Hindlimb muscle (tissue), 1 donor: ENCODE data around the gene NPAS3. TPM values are rescaled to one million over a fixed set of nuclear protein-coding genes. Genes with fewer than 3 reads are reported as not detected.

ENCODE experiments used
- DNase-seq: peaks from one replicate; pipeline ENCODE4 v3.0.0-alpha.2; 2013
- polyA plus RNA-seq: library from polyadenylated mRNA; unstranded; fragments of 120-200 nt; gene quantifications from one replicate; pipeline ENCODE4 v1.2.1, GENCODE V29; 2013; ENCODE audit not compliant: insufficient read length

Gene NPAS3
- polyA plus RNA-seq, 1 donor: 3.8 TPM

DNA sequence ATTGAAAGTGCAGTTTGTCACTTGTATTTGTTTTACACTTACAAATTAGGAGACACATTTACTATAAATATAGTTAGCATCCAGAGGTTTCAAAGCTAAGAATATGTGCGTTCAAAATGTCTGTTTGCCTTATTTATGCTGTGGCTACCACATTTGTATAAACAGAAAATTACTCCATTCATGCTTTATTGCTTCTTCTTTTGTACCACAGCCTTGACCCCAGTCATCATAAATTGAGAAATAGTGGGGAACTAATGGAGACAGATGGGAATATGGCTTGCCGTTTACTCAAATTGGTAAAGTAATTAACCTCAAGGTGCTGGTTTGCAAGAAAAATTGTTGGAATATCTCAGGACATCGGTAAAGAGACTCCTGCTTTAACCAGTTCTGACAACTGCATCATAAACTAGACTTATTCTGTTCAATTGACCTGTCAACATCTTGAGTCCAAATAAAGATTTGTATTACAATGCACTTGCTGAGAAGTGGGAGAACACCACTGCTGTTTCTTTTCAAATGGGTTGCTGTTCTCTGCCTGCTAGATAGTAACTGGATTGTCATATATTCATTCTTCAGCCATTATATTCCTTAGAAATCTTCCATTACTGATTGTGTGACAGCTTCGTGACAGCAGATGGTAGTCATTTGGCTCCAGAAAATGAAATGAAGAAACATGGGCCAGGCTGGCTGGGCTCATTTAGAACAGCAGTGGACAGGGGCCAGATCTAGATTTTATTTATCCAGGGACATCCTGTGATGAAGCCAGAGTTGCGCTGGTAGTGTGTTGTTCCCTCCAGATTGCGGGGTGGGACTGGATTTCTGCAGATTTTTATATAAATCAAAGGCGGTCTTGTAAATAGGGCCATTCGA lies 657.8 kb downstream of the NPAS3 start:
- DNase-seq: no peak

DNA sequence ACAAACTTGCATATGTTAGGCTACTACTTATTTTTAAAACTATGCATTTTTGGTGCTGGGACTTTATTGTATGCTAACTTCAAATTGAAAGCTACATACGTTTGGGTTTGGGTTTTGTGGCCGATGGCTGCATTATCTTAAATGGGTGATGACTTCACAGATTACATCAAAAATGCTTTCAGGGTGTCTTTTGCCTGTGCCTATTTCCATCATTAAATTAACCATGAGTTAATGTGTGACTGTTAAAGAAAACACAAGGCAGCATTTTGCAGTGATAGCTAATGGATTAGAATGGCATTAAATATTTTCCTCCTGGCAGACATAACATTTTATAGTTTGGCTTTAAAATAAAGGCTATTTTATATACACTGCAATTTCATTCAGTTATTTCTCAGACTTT lies 659.9 kb downstream of the NPAS3 start:
- no peak for DNase-seq

DNA sequence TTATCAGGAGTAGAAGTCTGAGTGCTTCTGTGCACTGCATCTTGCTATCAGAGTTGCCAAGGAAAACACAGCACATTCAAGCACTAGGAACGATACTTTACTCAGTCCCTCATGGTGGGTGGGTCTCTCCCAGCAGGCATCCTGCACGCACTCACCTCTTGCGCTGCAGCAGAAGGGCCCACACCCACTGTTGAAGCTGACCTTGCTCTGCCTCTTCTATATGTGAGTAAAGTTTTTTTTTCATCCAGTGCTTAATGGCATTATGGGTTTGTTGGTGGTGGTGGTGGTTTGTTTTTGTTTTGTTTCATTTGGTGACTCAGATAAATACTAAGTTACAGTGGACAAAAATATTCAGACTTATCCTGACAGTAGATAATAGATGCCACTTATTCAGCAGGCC lies 663.7 kb downstream of the NPAS3 start:
- no peak for DNase-seq

DNA sequence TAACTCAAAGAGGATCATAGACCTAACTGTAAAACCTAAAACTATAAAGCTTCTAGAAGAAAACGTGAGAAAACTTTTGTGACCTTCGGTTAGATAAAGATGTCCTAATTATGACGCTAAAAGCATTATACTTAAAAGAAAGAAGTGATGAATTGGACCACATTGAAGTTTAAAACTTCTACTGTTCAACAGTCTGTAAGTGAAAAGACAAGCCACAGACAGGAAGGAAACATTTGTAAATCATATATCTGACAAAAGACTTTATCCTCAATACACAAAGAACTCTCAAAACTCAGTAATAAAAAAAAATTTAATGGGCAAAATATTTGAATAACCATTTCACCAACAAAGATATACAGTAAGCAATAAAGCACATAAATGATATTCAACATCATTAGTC lies 667.9 kb downstream of the NPAS3 start:
- no peak for DNase-seq

DNA sequence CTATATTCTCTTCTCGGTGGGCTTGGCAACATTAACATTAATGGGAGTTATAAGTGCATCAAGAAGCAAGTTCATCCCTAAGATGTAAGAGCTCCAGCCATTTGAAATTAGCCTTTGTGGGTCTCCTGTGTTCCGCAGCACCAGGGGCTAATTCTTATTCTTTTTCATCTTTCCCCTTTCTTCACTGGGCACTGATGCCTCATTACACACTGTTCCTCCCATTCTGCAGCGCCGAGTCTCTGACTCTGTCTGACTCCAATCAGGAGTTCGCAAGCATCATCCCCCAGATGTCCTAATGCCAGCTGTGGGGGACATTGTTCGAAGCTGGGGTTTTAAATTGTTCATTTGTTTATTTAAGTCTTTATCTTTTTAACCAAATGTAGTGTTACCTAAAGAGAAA lies 670.9 kb downstream of the NPAS3 start:
- no peak for DNase-seq

DNA sequence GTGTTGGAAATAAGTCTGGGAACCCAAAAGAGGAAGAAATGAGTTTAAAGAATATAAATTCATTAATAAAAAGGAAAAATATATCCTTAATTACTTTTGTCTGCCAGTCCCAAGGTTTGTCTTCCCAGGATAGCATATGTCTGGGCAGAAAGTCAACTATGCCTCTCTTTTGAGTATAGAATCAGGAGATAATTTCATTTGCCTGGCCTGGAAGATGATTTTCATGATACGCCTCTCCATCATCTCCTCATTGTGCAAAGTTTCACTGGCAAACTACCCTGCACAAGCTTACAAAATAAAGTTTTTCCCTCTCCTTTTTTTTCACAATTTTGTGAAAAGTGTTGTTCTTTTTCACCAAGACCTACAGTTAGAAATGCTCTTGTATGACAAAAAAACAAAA lies 671.4 kb downstream of the NPAS3 start:
- no peak for DNase-seq

DNA sequence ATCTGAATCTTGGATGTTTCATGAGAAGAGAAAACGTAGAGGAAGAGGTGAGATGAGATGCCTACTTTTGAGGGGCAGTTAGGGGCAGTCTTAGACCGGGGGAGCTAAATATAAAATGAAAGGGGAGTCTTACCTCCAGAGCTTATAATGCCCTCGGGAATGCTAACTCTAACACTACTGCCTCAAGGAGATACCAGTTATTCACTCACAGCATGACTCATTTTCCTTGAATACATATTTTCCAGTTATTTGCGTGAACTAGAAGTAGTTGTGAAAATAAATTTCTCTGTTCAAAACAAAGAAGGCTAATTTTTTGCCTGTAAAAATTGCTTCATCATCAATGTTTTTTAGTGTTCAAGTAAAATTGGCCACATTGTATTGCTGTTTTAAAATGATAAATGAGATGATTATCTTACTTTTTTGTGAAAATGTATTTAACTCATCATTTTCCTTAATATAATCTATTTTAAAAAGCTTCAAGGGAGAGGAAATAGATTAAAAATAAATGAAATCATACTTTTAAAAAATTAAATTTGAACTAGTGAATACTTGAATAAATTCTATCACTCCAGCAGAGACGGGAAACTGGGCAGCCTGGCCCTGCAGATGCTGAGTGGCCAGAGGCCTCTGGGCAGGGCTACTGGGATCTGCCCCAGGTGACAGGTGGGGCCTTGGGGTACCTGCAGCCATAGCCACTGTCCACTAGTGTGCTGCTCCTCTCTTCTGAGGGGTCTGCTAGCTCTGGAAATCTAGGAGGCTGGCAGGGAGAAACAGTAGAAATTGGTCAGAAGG lies 672.9 kb downstream of the NPAS3 start:
- DNase-seq: no peak

DNA sequence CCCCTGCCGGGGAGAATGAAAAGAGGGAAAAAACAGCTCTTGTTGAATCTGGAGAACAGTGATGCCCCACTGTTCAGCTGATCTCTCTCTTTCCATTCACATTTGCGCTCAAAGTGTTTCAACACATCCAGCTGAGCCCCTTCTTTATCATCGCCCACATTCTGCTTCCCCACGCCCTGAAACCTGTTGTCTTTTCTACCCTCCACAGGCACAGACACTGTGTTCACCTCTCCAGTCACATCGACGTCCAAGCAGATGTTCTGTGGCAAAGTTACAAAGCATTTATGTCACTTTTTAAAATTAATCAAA lies 673.5 kb downstream of the NPAS3 start:
- no peak for DNase-seq

DNA sequence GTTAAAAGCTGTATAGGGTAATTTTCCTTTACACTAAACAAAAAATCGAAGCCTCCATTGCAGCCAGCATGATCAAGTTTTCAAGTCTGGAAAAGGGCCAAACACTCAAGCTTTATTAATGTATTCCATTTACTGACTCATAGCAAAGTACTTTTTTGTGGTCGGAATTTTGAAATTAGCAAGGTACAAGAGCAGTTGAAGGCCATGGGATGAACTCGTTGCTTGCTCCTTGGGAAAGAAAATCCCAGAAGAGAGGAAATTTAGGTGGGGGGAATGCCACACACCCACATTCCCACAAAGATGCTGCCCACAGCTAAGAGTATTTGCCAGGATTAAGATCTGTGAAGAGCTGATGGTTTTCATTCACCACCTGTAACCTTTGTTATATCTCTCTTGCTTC lies 678.5 kb downstream of the NPAS3 start:
- no peak for DNase-seq

DNA sequence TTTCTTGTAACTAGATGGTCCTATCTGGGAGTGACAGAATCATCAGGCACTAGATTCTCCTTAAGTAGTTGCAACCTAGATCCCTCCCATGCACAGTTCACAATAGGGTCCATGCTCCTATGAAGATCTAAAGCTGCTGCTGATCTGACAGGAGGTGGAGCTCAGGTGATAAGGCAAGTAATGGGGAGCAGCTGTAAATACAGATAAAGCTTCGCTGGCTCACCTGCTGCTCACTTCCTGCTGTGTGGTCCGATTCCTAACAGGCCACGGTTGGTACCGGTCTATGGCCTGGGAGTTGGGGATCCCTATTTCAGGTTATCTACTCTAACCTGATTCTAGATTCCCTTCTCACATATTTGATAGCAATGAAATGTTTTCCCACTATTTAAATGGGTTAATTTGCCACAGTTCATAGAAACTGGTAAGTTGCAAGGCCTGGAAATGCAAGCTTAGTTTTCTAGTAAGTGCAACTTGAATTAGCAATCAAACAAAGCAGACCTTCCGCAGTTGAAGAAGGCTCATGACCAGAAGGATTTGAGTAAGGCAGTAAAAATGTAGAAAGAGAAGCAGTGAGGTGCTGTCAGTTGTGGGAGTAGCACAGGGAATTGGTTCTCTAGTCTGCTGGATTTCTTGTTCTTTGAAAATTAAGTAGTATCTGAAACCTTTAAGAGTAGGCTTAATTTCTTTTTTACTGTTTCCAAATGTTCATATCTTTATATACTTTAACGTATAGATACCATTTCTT lies 679.9 kb downstream of the NPAS3 start:
- no peak for DNase-seq

DNA sequence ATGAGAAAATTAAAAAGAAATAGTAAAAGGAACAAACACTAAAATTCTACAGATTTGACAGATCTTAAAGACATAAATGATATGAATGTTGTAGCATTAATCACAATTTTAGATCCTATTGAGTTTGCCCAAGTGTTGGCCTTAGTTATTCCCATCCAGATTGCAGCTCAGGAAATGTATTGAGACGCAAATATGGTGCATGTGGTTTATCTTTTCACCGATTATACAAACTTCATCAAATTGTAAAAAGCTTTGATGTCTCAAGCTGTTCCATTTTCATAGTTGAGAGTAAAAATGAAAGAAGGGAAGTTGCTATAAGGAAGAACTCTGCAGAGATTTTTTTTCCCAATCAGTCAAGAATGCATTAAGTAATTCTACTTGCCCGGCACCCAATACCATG lies 683.8 kb downstream of the NPAS3 start:
- DNase-seq: no peak

DNA sequence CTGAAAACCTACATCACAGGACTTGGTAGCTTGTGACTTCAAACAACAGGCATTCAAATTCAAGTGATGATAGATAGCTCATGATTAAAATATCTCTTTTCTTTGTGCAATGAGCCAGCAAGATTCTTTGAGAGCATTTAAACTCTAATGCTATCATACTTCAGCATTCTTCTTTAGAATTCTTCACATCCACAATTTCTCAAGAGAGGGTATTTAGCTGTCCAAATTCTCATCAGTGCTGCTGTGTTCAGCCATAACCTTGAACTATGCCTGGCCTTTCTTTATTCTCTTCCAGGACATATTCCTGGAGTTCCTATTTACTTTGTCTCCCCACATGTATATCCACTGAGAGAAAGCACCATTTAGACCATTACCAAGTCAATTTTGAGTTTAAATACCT lies 691.1 kb downstream of the NPAS3 start:
- DNase-seq: no peak

DNA sequence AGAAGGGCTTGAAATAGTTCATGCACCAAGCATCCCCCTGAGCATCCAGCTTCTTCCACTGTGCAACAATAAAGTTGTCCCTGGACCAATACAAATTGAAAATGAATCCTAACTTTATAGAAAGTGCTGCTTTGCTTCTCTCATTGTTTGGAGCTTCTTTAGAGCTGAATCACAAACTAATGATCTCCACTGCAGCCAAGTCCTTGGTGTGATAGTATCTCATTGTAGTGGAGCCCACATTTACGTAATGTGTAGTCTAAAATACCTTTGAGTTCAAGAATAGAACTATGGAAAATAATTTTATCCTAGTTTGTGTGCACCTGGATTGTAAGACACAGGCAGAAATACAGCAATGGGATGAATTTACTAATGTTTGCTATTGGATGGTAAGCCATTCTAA lies 692.3 kb downstream of the NPAS3 start:
- DNase-seq: no peak

DNA sequence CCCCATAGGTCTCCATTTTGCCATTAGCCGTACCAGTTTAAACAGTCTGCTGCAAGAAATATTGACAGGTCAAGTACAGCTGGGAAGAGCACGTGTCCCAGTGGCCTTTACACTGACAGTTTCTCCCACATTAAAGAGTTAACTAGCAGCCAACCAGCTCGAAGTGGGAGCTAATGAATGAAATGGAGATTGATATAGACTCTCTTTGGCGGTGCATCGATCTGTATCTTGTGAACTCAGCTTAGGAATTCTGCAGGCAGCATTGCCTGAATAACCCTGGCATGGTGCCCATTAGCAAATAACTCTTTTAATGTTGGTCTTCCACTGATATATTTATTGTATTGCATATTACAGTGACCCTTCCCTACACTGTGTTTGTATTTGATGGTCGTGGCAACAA lies 692.8 kb downstream of the NPAS3 start:
- no peak for DNase-seq

DNA sequence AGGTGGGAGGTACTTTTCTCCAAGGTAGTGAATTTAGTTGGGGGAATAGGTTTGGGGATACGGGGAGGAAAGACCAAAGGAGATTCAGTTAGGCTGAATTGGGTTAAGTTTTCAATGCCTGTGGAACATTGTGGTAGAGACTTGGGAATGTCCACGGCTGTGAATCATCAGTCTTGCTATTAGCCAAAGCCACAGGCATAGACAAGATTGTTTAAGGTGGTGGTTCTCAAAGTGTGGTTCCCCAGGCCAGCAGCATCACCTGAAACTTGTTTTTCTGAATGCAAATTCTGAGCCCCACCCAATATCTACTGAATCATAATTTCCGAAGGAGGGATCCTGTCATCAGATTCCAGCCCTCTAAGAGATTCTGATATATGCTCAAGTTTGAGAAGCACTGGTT lies 696.0 kb downstream of the NPAS3 start:
- DNase-seq: no peak

DNA sequence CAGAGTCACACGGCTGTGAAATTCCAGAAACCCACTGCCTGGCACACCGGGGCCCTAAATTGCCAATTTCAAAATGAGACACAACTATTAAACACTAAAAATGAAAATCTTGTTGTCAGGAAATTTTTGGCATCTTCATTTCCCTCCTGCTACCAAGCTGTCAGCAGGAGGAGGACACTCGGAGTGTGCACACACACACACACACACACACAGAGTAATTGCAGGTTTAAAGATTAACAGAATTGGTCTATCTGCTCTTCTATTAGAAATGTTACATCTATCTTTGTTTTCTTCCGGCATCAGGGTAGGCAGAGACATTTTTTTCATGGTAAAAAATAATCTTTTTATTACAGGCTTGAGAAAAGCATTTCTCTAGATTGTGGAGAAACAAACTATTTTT lies 698.0 kb downstream of the NPAS3 start:
- DNase-seq: no peak

DNA sequence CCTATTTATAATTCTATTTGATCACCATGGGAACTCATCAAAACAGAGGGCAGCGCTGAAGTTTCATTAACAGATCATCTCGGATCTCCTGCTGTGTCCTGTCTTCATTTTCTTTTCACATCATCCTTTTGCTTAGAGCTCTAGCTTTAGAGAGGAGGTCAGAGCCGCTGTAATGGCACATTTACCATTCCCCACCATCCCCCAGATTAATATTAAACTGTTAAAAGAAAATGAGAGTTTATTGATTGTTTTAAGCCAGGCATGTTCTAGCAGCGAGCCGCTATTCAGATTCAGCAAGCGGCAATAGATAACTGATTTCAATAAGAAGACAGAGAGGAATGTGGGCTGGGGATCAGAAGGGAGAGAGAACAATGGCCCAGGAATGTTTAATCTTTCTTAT lies 703.4 kb downstream of the NPAS3 start:
- DNase-seq: no peak

DNA sequence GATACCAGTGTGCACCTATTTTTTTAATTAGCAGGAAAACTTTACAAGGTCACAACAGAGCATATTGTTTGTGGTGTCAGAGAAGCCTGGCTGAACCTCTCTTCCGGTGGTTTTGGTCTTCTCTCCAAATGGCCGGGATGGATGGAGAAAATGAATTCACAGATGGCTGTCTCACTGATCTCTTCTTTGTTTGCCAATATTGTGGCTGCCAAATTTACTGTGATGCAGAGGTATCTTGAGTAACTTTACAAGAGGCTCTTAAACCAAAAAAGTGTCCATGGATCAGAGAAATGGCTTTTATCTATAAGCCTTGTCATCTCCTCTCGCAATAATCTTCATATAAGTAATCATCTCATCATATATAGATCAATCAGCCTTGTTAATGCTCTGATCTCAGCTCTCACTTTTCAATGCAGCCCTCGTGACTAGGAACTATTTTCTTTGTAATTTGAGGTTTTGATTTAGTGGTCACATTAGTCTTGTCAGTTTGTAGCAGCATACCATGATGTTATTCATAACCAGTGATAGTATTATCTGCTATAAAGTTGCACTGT lies 704.1 kb downstream of the NPAS3 start:
- DNase-seq: peak; percentile 19

DNA sequence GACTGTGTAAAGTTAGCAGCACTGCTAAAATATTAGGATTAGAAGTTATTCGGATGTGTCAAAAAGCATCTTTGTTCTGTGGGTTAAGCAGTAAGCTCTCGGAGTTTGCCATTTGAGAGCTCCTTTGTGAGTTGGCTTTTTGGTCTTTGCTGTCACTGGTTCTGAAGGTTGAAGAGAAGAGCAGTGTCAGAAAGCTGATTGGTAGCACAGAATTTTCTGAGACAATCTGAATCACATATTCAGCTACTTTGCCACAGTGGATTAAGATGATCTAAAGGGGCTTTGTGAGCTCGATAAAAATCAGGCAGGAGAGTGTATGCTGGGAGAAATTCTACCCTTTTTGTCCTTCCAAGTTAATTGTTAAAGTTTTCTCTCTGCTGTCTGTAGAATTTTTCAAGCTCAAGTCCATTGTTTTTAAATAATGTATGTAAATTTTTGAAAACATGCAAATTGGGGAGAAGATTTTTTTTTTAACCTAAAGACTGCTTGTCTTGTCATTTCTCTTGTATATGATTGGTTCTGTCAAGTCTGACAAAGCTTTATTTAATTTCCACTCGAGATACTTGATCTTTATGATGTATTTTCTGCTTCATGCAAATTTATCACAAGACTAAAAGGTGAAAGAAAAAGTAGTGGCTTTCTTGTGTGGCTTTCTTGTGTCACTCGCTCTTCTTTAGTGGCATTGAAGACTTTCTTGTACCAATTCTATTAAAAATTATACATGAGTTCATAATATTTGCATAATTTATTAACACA lies 704.9 kb downstream of the NPAS3 start:
- no peak for DNase-seq

DNA sequence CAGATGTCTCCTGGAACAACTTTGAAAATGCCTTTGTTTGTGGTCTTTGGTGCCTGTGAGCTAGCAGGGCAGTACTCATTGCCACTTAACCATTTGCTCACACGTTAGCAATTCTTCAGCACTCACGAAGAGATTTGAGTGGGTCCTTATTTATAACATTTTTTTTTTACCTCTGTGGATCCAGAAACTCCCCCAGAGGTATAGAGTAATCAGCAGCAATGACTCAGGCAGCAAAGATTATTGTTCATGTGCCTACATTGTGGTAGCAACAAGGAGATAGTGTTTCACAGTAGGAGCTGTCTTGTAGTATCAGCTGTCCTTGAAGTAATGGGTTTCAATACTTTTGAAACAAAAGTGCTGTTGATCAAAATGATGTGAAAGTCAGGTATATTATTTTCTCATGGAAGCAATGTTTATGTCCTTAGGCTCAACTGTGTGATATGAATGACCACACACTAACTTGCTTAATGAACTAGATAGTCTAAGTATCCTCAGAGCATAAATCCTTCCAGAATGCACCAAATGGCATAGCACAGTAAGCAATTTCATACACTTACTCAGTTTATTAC lies 708.1 kb downstream of the NPAS3 start:
- DNase-seq: no peak

DNA sequence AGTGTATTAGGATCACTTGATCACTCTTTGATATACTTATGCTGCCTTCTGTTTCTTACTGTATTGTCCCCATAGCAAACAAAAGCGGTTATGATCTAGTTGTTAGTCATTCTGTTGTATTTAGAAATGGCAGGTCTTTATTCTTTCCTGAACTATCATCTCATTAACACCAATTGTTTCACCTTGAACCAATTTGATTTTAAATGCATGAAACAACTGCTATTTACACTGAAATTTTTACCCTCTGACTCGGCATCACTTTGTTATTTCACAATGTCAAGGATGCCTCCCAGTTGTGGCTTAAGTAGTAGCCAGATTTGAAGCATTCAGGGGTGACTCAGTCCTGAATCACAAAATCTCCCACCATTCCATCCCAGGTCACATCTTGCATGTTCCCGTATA lies 708.7 kb downstream of the NPAS3 start:
- DNase-seq: no peak

DNA sequence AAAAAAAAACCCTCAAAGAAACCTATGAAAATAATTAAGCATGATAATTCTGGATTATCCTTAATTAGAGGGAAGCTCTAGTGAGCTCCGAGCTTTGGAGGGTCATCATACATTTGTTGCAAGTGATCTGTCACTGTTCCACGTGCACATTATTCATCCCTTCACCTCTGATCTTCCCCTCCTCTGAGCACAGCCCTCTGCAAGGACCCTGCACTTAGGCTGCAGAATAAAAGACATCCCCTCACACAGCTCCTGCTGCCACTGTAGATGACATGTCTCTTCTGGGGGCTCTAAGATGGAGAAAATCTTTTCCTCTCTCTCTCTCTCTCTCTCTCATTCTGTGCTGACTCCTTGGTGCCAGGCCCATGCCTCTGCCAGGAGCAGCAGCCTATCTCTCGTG lies 711.8 kb downstream of the NPAS3 start:
- no peak for DNase-seq
